Activated T-helper 1 cell treated with anti-CD3 and anti-CD28 coated beads, Interleukin-2, amount 50 U/mL, for 16 hours (primary cell): ENCODE data around the gene RAI1.
A peak's percentile ranks its signal among the peaks of the same experiment; 100 is the strongest.

ENCODE experiments used
- DNase-seq, 2 donors: peaks; one replicate each; pipeline ENCODE4 v3.0.0-alpha.2; 2020; ENCODE audit warnings: low read depth in 1 of 2, low spot score in 1 of 2

RAI1 gene

DNA sequence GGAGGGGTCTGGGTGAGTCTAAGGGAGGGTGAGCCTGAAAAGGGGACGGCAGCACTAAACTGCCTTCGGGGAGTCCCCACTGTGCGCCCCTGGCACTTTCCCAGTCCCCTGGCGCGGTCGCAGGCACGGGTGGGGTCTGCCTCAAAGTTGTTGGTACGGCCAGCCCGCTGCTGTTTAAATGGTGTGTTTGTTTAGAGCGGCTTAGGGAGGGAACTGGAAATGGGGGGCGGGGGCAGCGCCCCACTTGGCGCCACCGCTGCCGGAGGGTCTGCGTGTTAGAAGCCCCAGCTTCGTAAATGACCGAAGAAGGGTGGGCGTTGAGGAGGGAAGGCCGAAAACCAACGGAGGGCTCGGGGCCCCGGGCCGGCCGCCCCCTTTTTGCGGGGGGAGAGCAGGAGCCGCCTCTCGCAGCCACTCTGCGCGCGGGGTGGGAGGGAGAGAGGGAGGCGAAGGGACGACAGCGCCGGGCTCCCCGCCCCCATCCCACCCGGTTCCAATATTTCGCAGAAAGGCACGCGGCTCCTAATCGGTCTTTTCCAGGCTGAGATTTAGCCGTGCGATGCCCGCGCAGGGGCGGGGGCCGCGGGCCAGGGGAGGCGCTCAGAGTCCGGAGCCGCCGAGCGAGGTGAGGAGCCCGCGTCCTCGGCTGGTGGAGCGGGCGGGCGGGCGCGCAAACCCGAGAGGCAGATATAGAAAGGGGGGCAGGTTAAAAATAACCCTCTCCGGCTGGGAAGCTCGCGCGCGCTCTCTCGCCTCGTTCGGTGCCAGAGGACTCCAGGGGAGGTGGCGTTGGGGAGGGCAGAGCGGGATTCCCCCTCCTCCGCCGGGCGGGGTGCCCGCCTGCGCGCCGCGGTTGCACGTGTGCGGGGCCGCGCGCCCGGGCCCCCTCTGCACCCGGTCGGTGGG is 100.6 kb downstream of the RAI1 start:
- DNase-seq = peak in 1 of 2 donors; percentile 23

DNA sequence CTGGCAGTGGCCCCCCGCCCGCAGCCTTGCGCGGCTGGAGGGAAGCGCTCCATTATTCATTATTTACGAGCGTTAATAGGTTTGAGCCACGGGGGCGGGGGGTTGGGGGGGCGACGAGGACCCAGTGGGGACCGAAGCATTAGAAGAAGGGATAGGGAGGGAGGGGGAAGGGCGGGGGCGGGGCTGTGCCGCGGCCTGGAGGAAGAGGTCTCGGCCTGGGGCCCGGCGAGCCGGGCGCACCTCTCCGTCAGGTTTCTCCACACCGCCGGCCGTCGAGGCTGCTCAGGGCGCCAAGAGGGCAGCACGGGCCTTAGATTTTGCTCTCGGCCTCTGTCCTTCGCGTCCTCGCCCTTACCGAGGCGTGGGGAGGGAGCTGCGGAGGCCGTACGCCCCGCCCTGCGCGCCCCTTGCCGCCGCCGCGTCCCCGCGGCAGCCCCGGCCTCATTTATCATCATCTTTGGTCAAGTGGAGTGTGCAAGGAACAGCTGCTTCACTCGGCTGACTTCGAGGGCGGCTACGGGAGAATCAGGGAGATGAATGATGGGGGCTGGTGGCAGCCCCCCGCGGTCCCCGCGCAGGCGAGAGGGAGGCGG is 101.4 kb downstream of the RAI1 start:
- DNase-seq = no peak

DNA sequence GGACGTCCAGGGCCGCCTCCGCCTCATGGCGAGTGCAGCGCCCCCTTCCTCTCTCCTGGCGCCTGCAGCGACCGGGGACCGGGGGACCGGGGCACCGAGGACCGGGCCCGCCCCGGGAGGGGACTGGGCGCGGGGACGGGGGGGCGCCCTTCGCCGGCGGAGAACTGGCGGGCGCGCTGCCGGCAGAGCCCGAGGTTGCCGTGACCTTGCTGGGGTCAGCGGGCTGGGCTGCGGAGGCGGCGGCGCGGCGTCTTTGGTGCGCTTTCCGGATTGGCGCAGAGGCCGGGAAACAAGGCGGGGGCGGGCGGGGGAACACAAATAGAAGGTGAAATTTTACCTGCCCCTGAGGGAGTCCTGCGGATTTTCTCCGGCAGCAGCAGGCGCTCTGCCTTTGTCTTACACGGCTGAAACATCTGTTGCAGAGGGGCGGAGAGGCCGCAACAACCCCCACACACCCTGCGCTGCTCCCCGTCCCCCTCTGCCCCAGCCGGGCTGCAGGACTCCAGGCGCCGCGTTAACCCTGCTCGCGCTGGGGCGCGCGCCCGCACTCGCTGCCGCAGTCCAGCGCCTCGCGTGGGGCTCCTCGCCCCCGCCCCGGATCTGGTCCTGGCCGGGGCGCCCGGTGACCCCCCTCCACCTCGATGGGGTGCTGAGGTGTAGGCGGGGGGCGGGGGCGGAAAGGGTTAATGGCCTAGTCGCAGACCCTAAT is 102.0 kb downstream of the RAI1 start:
- DNase-seq = peak; percentile 30 to 37

DNA sequence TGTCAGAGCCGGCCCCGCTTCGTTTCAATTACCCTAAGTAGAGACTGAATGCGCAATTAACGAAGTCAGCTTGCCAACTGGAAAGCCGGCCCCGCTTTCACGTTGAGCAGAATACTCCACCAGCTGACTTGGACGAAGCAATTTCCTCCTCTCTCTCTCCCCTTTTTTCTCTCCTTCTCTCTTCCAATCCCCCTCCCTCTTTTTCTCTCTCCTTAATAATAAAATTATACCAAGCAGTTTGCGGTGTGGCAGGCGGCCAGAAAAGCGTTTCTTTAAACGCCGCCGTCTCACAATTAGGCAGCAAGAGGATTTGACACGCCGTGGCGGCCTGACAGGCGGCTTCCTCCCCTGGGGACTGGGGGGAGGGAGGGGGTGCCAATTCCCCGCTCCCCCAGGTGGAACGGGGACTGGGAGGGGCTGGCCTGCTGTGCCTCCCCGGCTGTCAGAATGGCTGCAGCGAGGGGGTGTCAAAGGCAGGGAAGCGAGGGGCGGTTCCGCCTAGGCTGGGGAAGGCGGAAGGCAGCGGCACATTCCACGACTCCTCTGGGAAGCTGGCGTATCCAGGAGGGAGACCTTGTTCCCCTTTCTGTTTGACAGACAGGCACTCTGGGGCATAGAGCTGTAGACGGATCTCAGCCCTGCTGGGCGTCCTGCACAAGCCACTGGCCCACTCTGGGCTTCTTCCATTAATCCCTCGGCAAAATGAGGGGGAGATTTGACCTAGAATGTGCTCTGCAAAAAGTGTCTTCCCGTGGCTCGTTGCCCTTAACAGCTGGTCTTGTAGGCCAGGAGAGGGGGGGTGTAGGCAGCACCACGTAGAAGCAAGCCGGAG is 102.8 kb downstream of the RAI1 start:
- DNase-seq = no peak

DNA sequence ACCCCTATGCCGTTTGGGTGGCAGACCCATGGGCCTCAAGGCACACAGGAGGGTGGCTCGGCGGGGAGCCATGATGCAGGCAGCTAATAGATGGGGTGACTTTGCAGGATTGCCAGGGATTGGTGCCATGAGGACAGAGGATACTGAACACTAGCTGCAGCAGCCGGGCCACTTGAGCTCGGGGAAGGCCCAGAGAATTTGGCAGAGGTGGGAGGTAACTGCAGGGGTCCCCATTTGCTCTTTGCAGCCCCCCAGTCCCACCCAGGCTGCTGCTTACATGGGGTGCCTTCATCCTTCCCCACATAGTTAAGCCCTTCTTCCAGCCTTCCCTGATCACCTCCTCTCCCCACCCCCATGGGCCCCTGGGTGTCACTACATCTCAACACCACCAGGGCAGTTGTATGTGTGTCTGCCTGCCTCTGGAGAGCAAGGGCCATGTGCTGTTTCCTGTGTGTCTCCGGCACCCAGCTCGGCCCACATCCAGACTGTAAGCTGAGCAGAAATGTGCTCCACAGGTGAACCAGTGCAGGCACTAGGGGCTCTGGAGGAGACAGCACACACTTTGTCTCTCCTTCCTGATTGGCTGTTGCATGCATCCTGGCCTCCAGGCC is 103.5 kb downstream of the RAI1 start:
- DNase-seq = no peak

DNA sequence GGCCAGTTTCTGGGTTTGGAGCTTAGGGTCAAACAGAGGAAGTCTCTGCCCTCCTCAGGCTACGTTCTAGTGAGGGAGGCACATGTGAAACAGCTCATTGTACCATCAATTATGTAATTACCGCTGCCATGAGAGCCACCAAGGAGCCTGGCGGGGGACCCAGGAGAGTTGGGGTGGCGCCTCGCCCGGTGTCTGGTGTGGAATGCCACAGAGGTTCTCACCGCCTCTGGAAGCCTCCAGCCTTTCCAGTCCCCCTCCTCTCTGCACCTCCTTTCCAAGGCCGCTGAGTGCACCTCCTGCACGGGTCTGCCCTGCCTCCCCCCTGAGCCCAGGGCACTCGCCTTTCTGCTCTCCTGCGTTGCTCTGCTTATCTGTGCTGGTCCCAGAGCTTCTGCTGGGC is 104.1 kb downstream of the RAI1 start:
- DNase-seq = no peak

DNA sequence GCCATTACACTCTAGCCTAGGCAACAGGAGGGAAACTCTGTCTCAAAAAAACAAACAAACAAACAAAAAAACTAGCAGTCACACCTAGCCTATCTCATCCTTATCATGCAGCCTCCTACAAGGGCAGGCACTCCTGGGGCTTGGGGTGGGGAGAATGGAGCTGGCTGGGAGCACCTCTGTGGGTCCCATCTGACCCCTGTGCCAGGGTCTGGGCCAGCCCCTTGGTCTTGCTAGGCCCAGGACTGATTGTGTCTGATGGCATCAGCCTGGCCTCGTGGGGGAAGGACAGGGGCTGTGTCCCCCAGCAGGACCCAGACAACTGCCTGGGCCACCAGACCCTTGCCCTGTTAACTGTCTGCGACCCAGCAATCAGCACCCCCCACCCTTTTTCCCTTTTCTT is 105.7 kb downstream of the RAI1 start:
- no peak for DNase-seq

DNA sequence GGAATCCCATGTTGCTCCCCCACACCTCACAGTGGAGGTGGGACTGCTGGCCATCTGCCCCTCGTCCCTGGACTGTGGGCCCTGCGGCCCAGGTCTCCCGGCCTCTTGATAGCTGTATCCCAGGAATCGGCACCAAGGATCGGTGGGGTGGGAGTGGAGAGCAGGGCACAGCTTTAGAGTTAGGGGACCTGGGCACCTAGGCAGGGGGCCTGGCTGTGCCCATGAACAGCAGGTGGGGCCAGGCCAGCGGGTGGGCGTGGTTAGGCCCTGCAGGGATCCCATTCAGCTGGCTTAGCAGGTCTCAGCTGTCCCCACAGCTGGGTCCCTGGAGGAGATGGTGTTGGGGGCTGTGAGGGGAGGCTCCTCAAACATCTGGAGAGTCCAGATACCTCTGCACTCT is 106.3 kb downstream of the RAI1 start:
- DNase-seq = no peak

DNA sequence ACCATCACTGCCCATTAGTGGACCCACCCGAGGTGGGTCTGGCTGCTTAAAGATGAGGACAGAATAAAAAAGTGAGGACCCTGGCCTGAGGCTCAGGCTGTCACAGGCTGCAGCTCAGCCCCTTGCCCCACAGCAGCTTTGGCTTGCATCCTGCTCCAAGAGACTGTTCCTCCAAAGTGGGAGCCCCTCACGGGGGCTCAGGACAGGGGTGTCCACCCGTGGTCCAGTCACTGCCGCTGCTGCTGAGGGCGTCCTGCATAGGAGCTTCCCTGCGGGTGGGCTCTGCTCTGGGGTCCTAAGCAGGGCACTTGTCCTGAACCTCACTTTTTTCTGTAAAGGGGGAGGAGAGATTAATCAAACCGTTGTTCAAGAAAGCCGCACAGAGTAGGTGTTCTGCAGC is 107.7 kb downstream of the RAI1 start:
- DNase-seq = no peak

DNA sequence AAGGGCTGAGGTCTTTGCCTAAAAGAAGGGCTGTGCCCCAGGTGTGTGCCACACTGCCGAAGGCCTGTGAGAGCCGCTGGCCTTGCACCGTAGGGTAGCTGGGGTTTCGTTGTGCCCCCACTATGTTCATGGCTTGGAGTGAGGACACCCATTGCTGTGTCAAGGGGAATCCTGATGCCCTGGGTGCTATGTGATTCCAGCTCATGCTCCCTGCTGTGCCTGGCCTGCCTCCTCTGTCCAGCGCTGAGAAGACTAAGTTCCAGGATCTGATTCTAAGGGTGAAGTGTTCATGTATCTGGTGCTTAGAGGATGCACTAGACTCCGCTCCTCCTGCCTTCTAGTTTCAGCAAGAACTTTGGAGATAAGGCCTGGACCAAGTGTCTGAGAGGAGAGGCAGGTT is 108.2 kb downstream of the RAI1 start:
- DNase-seq = no peak

DNA sequence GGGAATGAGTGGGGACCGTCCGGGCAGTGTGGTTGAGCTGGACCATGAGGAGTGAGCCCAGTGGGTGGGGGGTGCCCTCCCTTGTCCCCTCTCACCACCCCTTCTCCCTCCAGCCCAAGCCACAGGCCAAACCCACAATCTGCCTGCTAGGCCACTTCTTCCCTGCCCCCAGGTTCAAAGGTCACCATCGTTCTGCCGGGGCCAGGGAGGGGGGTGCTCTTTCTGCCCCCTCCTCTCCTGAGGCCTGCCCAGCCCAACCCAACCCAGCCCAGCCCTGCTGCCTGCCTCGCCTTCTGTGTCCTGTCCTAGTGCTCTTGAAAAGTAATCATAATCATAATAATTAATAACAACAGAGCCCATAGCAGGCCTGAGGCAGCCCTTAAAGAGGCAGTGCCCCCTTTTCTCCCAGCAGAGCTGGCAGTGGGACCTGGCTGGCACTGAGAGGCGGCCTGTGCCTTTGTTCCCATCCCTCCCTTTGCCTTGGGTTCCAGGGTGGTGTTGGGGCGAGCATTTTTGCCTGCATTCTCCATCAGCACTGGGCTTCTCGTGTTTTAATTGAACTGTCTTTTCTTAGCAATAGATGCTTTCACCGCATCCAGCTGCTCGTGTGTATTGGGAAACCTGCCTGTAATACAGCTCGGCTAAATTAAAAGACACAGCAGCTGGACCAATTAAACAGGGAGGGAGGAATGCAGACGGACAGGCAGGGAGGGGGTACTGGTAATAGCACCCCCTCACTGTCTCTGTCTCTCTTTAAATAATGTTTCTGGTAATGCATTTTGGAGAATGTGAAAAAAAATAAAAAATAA is 108.8 kb downstream of the RAI1 start:
- no peak for DNase-seq

DNA sequence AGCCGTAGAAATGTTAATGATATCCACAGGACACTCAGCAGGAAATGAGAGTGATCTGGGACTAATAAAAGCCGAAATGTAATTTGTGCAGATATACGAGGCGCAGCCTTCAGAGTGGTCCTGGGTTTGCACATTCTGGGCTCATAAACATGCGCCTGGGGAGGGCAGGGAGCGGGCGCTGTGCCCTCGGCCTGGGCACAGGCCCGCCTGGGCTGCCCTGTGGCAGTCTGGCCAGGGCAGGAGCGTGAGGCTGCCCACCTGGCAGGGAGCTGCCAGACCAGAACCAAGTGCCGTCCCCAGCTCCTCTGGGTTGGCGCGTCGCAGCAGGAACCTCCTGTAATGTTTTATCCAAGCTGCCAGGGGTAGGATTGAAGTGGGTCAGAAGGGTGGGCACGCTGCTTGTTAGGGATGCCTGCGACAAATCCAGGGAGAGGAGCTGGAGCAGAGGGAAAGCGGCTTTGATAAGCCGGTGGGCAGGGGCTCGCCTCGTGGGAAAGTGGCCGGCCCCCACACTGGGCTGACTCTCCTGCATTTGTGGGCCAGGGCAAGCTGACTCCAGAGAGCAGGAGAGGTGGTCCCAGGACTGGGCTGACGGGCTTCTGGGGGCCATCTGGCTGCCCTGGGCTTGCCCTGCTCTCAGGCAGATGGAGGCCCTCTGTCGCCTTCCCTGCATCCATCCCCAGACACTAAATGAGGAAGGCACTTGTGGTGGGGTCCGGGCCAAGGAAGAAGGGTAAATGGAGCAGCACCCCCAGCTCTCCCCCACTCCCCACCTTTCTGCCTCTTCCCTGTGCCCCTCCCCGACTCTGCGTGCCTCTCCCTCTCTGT is 109.6 kb downstream of the RAI1 start:
- no peak for DNase-seq

DNA sequence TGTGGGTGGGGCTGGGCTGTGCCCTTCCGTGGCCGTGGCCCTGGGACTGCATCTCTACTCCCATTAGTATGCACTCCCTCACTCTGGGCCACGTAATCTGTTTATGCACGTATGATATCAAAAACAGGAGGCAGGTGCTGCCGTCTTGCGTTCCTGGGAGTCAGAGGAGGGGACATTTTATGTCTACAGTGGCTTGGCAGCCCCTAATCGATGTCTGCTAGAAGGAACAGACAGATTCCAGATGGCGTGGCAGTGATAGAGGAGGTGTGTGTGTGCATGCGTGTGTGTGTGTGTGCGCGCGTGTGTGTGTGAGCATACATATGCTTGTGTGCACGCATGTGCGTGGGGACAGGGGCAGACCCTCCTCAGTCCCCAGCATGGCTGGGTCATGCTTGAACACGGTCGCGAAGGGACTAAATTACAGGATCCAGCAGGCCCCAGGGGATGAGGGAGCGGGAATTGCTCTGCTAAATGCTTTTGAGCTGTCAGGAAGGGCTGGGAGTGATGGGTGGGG is 110.8 kb downstream of the RAI1 start:
- no peak for DNase-seq

DNA sequence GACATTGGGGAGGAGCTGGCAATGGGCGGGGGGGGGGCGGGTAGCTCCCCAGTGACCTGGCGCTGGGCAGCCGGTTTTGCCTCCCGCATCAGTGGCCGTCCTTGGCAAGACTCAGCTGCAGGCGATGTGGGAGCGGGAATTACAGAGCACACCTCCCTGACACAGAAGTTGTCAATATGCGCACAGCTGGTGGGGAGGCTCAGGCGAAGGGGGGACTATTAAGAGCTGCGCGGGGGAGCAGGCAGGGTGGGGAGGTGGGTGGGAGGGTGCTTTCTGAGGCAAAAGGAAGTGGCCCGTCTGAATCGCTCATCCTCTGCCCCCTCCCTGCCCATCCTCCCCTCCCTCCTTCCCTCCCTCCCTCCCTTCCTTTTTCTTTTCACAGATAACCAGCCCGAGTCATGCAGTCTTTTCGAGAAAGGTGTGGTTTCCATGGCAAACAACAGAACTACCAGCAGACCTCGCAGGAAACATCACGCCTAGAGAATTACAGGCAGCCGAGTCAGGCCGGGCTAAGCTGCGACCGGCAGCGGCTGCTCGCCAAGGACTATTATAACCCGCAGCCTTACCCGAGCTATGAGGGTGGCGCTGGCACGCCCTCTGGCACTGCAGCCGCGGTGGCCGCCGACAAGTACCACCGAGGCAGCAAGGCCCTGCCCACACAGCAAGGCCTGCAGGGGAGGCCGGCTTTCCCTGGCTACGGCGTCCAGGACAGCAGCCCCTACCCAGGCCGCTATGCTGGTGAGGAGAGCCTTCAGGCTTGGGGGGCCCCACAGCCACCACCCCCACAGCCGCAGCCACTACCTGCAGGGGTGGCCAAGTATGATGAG is 111.5 kb downstream of the RAI1 start:
- DNase-seq = no peak

DNA sequence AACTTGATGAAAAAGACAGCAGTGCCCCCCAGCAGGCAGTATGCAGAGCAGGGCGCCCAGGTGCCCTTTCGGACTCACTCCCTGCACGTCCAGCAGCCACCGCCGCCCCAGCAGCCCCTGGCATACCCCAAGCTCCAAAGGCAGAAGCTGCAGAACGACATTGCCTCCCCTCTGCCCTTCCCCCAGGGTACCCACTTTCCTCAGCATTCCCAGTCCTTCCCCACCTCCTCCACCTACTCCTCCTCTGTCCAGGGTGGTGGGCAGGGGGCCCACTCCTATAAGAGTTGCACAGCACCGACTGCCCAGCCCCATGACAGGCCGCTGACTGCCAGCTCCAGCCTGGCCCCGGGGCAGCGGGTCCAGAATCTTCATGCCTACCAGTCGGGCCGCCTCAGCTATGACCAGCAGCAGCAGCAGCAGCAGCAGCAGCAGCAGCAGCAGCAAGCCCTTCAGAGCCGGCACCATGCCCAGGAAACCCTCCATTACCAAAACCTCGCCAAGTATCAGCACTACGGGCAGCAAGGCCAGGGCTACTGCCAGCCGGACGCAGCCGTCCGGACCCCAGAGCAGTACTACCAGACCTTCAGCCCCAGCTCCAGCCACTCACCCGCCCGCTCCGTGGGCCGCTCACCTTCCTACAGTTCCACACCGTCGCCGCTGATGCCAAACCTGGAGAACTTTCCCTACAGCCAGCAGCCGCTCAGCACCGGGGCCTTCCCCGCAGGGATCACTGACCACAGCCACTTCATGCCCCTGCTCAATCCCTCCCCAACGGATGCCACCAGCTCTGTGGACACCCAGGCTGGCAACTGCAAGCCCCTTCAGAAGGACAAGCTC is 112.3 kb downstream of the RAI1 start:
- no peak for DNase-seq

DNA sequence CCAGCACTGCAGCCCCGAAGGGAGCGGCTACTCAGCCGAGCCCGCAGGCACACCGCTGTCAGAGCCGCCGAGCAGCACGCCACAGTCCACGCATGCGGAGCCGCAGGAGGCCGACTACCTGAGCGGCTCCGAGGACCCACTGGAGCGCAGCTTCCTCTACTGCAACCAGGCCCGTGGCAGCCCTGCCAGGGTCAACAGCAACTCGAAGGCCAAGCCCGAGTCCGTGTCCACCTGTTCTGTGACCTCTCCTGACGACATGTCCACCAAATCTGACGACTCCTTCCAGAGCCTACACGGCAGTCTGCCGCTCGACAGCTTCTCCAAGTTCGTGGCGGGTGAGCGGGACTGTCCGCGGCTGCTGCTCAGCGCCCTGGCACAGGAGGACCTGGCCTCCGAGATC is 113.1 kb downstream of the RAI1 start:
- DNase-seq = no peak

DNA sequence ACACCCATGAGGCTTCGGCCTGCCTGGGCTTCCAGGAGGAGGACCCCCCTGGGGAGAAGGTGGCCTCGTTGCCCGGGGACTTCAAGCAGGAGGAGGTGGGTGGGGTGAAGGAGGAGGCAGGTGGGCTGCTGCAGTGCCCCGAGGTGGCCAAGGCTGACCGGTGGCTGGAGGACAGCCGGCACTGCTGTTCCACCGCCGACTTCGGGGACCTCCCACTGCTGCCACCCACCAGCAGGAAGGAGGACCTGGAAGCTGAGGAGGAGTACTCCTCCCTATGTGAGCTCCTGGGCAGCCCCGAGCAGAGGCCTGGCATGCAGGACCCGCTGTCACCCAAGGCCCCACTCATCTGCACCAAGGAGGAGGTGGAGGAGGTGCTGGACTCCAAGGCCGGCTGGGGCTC is 114.0 kb downstream of the RAI1 start:
- no peak for DNase-seq
